ENCODE results near the gene LHFPL2.

LHFPL2 gene

DNA sequence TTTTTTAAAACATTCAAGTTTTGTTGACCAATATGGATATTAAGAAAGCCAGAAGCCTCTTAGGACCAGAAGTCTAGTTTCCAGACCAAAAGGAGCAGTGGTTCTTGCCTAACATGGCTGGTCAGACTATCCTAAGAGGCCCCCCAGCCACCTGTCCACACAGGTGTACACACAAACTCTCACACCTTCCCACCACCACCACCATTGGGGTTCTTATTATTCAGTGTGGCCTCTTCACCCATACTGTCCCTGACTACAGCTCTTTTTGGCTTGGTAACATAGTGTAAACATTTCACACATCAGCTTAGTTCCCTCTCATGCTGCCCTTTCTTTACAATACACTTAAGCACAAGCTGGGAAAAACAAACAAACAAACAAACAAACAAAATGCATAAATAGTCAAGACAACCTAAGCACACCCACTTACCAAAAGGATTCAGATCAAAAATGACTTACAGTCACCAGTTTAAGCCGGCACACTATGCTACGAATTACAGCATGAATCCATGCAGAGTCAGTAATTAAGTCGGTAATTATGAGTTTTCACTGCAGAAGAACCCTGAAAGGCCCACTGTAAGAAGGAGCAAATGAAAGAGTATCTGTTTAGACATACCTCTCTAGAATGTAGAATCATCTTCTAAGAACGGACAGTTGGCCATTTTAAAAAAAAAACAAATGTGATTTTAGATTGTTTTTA lies 9.5 kb downstream of the LHFPL2 start:
- no peak for DNase-seq (ENCODE audit: low spot score in 2 of 2)
- H3K27ac Mint-ChIP-seq: no peak overlapping the region

DNA sequence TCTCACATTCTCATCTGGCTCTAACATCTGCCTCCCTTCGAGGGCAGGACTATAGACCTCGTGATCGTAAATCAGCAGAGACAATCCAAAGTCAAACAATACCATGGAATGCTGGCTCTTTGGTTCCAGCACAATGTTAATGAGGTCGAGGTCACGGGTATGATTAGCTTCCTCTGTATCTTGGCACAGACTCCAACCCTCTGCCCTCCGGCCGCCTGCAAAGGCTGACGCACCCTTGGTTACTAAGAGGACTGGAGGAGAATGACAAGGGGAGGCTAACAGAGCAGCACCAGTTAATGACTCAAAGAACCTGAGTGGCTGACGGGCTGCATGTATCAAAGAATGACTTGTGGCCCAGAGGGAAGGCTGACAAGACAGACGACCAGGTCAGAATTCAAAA lies 10.1 kb downstream of the LHFPL2 start:
- H3K4me1 Mint-ChIP-seq: no peaks in the 10 kb centered on the region
- no peaks in the 10 kb centered on the region for H3K9me3 Mint-ChIP-seq
- DNase-seq (ENCODE audit: low spot score in 2 of 2) (no peak), ATAC-seq (no peak)
- no peaks in the 10 kb centered on the region for H3K36me3 Mint-ChIP-seq
- H3K4me3 Mint-ChIP-seq: no peak overlapping the region
- no peak overlapping the region for H3K27ac Mint-ChIP-seq

More for the DNA sequence above, 9.5 kb downstream of the LHFPL2 start:
- H3K9me3 Mint-ChIP-seq: no peaks in the 10 kb centered on the region
- no peak for ATAC-seq
- H3K4me1 Mint-ChIP-seq: no peaks in the 10 kb centered on the region
- no peak overlapping the region for H3K4me3 Mint-ChIP-seq
- H3K36me3 Mint-ChIP-seq: no peaks in the 10 kb centered on the region

DNA sequence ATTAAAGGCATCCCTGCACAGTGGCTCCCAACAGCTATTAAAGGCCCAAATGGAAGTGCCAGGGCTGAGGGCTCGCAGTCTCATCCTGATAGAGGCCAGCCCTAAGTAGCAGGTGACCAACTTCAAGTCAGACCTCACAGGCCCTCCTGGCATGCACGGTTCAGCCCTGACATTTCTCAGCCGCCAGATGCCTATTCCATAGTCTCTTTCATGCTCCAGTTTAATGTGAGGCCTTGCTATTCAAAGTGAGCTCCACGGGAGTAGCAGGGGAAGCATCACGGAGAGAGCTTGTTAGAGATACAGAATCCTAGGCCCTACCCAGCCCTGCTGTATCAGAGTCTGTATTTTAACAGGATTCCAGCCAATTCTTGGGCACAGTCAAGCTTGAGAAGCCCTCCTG lies 11.1 kb downstream of the LHFPL2 start:
- Mint-ChIP-seq H3K4me1 (no peaks in the 10 kb centered on the region), H3K27ac (no peak overlapping the region), H3K9me3 (no peaks in the 10 kb centered on the region), H3K36me3 (no peaks in the 10 kb centered on the region), H3K4me3 (no peak overlapping the region)
- DNase-seq (ENCODE audit: low spot score in 2 of 2) (no peak), ATAC-seq (no peak)

DNA sequence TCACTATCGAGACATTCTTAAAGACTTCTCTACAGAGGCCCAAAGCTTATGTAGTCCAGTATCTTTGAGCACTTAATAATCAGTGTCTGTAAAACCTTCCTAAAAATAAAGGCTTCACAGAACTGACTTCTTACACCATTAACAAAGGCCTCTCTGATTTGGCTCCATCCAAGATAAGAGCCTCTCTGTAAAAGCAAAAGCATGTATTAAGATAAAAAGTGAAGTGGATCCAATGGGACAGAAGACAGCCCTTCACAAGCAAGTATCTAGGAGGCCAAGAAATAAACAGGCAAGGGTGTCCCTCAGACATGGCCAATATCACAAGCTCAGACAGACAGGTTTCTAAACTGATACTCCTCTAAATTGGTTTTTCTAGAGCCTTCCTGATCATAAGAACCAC lies 11.9 kb downstream of the LHFPL2 start:
- Mint-ChIP-seq H3K4me3 (no peak overlapping the region), H3K9me3 (no peaks in the 10 kb centered on the region), H3K36me3 (no peaks in the 10 kb centered on the region), H3K27ac (no peak overlapping the region), H3K4me1 (no peaks in the 10 kb centered on the region)
- ATAC-seq: no peak
- DNase-seq (ENCODE audit: low spot score in 2 of 2): no peak

DNA sequence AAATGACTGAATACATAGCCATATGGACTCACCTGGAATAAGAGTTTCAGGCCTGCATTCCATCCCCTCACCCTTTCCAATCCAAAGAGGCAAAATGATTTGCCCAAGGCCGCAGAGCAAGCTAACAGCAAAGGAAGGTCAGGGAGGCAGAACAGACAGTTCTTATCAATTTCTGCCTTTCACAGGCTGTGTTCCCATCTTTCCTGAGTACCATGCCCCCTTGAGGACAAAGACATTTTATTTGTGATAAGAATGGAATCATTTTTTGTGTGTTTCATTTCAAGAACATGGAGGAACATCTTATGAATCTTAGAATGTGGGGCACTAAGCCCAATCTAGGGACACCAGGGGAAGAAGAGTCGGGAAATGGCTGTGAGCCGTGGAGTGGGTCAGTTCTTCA lies 13.9 kb downstream of the LHFPL2 start:
- H3K9me3 Mint-ChIP-seq: no peaks in the 10 kb centered on the region
- ATAC-seq: no peak
- H3K4me1 Mint-ChIP-seq: no peaks in the 10 kb centered on the region
- no peak overlapping the region for H3K4me3 Mint-ChIP-seq
- no peak for DNase-seq (ENCODE audit: low spot score in 2 of 2)
- no peak overlapping the region for H3K27ac Mint-ChIP-seq
- no peaks in the 10 kb centered on the region for H3K36me3 Mint-ChIP-seq

DNA sequence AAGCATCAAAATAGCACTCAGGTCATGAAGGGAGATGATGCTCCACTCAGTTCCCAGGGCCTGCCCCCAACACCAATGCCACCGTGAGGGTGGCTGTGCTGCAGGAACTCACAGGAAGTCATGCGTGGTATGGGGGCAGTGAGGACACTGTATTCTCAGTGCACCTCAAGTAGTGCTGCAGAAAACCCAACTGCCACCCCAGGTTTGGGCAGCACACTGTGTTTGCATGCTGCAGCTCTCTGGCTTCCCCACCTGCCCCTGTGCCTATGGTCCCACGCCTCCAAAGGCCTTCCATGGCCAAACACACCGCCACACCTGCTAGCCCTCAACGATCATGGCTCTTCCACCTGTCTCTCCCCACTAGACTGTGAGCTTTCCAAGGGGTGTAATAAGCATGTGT lies 14.3 kb downstream of the LHFPL2 start:
- Mint-ChIP-seq H3K27ac (no peak overlapping the region), H3K4me3 (no peak overlapping the region), H3K9me3 (no peaks in the 10 kb centered on the region), H3K4me1 (no peaks in the 10 kb centered on the region), H3K36me3 (no peaks in the 10 kb centered on the region)
- ATAC-seq: no peak
- no peak for DNase-seq (ENCODE audit: low spot score in 2 of 2)

DNA sequence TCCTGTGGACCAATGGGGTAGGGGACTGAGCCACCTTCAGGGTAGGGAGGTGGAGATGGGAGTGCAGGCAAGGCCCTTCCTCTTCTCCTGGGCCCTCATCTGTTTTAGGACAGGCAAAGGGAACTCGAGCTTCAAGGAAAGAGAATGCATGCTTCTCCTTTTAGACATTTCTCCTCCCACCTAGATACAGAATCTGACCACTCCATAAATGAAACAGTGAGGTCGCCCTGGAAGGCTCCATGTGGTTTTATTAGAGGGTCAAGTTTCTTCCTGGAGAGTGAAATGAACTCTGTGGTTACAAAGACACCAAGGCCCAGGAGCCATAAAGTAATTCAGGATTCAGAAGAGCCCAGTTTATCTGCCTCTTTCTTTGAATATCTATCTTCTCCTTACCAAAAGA lies 14.9 kb downstream of the LHFPL2 start:
- no peaks in the 10 kb centered on the region for H3K4me1 Mint-ChIP-seq
- no peak overlapping the region for H3K27ac Mint-ChIP-seq
- H3K4me3 Mint-ChIP-seq: no peak overlapping the region
- no peaks in the 10 kb centered on the region for H3K9me3 Mint-ChIP-seq
- no peak for ATAC-seq
- no peak for DNase-seq (ENCODE audit: low spot score in 2 of 2)
- no peaks in the 10 kb centered on the region for H3K36me3 Mint-ChIP-seq

DNA sequence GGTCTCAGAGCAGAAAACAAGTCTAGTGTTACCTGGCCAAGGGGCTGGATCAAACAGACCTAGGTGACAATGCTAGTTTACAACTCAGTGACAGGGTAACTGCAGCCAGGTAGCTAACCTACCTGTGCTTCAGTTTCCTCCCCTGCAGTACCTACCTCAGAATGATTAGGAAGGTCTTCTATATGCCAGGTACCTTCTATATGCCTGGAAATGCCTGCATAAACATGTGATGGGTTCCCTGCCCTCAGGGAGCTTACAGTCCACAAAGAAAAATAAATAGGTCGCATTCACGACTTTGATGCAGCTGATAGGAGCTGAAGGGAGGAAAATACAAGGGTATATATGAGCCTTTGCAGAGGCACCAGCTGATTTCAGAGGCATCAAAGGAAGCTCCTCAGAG lies 16.1 kb downstream of the LHFPL2 start:
- no peaks in the 10 kb centered on the region for H3K36me3 Mint-ChIP-seq
- DNase-seq (ENCODE audit: low spot score in 2 of 2): no peak
- no peak for ATAC-seq
- H3K27ac Mint-ChIP-seq: no peak overlapping the region
- no peaks in the 10 kb centered on the region for H3K4me1 Mint-ChIP-seq
- H3K4me3 Mint-ChIP-seq: no peak overlapping the region
- H3K9me3 Mint-ChIP-seq: no peaks in the 10 kb centered on the region

DNA sequence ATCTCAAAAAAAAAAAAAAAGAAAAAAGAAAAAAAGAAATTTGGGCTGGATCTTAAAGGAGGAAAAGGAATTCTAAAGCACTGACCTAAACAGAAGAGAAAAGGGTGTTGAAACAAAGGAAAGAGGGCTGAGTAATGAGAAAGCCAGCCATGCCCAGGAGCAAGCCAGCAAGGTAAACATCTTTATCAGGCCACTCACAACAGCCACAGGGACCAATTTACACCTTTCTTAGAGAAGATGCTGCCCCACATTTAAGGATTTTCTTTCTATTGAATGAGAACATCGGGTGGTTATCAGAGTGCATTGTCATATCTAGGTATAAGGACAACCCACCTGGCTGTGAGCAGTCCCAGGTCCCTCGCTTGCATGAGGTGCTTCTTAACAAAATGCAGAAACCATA lies 16.6 kb downstream of the LHFPL2 start:
- no peaks in the 10 kb centered on the region for H3K4me1 Mint-ChIP-seq
- no peaks in the 10 kb centered on the region for H3K36me3 Mint-ChIP-seq
- ATAC-seq: no peak
- H3K9me3 Mint-ChIP-seq: no peaks in the 10 kb centered on the region
- H3K27ac Mint-ChIP-seq: no peak overlapping the region
- no peak for DNase-seq (ENCODE audit: low spot score in 2 of 2)
- no peak overlapping the region for H3K4me3 Mint-ChIP-seq

DNA sequence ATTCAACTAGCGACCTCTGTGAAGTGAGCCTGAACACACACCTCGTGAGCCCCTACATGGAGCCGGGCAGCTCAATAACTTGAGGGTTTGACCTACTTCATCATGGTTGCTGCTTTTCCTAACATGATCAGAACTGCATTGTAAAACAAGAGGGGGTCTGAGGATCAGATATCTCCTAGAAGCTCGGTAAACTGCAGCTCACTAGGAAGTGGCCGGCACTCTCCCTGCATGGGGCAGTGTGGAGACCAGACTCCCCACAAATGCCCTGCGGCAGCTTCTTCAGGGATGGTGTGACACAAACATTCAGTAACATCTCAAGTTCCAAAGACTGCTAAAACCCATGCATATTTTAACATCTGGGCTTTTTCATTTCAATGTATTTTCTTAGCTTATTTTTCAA lies 18.5 kb downstream of the LHFPL2 start:
- no peak for ATAC-seq
- no peak overlapping the region for H3K4me3 Mint-ChIP-seq

DNA sequence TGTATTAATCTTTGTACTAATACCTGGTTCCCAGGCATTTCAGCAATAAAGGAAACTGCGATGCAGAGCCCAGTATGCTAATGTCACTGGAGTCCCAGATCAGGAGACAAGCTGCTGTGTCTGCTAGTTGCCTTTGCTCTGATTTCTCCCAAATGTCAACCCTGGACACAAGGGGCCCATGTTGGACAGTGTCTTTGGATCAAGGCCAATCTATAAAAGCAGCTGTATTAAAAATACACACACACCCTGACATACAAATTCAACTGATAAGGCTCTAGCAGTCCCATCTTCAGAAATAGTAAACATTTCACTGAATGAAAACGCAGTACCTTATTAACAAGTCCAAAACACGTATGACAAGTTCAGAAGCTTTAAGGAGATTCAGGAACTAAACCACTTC lies 18.9 kb downstream of the LHFPL2 start:
- no peaks in the 10 kb centered on the region for H3K4me1 Mint-ChIP-seq
- DNase-seq (ENCODE audit: low spot score in 2 of 2) (no peak), ATAC-seq (no peak)
- no peak overlapping the region for H3K4me3 Mint-ChIP-seq
- H3K27ac Mint-ChIP-seq: no peak overlapping the region
- no peaks in the 10 kb centered on the region for H3K9me3 Mint-ChIP-seq
- no peaks in the 10 kb centered on the region for H3K36me3 Mint-ChIP-seq

More for the DNA sequence above, 18.5 kb downstream of the LHFPL2 start:
- H3K27ac Mint-ChIP-seq: no peak overlapping the region
- H3K9me3 Mint-ChIP-seq: no peaks in the 10 kb centered on the region
- no peaks in the 10 kb centered on the region for H3K4me1 Mint-ChIP-seq
- no peaks in the 10 kb centered on the region for H3K36me3 Mint-ChIP-seq
- no peak for DNase-seq (ENCODE audit: low spot score in 2 of 2)

DNA sequence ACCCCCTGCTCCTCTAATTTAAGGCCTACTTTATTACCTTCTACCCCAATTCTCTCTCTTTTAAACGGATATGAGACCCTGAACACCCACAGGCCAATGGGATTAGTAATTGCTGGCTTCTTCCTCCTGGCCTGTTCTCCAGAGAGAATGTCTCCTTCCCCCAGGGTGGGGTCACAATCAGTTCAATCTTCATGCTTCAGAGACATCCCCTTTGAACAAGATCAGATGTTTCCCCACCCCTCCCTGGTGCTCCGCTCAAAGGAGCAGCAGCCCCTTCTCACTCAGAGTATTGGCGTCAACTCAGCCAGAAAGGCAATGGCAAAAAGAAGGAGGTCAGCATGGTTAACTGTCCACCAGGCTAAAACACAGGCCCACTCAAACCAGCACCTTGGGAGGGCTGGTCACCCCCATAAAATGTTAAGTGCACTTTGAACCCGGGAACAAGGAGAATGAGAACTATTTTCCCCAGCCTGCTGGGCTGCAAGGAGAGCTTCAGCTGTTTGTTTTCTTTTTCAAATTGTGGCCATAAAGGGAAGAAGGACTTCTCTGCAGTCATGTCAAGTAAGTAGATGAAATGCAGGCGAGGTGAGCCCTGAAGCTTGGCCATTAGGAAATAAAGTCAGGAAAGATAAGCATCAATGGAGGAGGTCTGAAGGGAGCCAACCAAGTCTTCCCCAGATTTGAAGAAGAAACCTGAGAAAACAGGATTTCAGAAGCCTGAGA lies 20.1 kb downstream of the LHFPL2 start:
- Mint-ChIP-seq H3K27ac (no peak overlapping the region), H3K36me3 (no peaks in the 10 kb centered on the region), H3K4me3 (no peak overlapping the region), H3K9me3 (no peaks in the 10 kb centered on the region), H3K4me1 (no peaks in the 10 kb centered on the region)
- no peak for ATAC-seq
- DNase-seq (ENCODE audit: low spot score in 2 of 2): no peak

DNA sequence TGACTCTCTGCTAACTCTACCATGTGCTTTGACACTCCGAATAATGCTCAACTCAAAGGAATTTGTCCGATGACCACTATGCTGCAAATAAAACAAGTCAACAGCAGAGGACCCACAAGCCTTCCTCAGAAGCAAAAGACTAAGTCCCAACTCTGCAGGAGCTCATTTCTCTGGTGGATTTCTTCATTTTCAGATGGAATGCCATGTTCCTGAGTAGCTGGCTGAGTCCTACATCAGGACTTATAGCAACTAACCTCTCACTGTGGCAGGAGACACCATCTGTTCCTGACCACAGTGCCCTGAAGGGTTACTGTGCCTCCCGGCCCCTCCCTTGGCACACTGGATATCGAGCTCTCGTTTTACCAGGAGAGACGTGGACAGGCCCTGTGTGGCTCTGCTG lies 20.8 kb downstream of the LHFPL2 start:
- Mint-ChIP-seq H3K27ac (no peak overlapping the region), H3K4me1 (no peaks in the 10 kb centered on the region), H3K9me3 (no peaks in the 10 kb centered on the region), H3K36me3 (no peaks in the 10 kb centered on the region), H3K4me3 (no peak overlapping the region)
- no peak for ATAC-seq
- DNase-seq (ENCODE audit: low spot score in 2 of 2): no peak

DNA sequence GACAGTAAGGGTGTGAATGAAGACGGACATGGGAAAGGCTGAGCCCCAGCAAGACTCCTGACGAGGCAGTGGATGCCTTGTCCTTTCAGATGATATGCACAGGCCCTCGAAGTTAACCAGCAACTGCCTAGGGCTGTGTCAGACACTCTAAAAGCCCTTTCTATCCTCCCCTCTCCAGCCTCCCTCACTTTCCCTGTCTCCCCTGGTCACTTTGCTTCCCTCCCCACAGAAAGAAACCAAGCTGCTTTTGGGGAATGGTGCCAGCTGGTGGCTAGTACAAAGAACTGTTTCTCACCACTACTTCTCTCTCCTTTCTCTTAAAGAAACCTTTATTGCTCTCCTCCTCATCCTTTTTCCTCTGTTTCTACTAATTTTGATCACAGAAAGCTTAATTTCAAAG lies 21.4 kb downstream of the LHFPL2 start:
- Mint-ChIP-seq H3K27ac (no peak overlapping the region), H3K4me1 (no peaks in the 10 kb centered on the region), H3K9me3 (no peaks in the 10 kb centered on the region), H3K4me3 (no peak overlapping the region), H3K36me3 (no peaks in the 10 kb centered on the region)
- no peak for ATAC-seq
- DNase-seq (ENCODE audit: low spot score in 2 of 2): no peak

DNA sequence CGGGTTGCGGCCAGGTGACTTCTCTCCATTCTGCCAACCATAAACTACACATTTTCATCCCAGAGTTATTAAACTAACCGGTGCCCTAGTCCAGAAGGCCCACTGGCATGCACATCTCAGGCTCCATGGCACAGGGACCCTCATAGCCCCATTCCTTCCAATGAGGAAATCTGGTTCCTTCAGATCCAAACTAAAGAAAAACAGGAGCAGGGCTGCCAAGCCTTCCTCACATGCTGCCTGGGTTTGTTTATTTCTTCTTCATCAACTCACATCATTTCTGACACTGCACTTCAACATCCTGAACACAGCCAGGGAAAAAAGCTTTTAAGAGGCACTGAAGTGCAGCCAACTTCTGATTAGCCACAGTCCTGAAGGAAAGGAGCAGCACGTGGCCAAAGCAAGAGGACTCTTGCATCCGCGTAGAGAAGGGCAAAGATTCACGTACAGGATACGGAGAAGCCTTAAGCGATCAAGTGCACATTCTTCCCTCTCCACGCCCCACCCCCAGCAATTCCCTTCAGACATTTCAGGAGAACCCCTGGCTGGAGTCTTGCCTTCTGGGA lies 22.5 kb downstream of the LHFPL2 start:
- H3K4me1 Mint-ChIP-seq: no peaks in the 10 kb centered on the region
- DNase-seq (ENCODE audit: low spot score in 2 of 2) (no peak), ATAC-seq (no peak)
- no peaks in the 10 kb centered on the region for H3K9me3 Mint-ChIP-seq
- H3K36me3 Mint-ChIP-seq: no peaks in the 10 kb centered on the region
- H3K27ac Mint-ChIP-seq: no peak overlapping the region
- no peak overlapping the region for H3K4me3 Mint-ChIP-seq

DNA sequence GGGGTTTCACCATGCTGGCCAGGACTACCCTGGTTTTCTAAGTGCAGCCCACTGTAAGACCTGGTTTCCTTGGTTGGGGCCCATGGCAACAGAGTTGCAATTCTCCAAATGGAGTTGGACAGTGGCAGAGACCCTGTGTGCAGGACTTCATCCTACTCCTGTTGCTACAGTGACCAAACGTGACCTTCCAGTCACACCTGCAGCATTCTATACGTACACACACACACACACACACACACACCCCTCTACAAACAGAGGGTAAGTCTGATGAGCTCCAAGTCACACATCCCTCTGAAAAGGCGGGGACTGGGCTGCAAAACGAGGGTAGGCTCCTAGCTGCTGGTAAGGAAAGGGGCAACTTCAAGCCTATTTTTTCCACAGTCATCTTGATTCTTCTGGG lies 23.6 kb downstream of the LHFPL2 start:
- Mint-ChIP-seq H3K4me3 (no peak overlapping the region), H3K36me3 (no peaks in the 10 kb centered on the region), H3K27ac (no peak overlapping the region), H3K4me1 (no peaks in the 10 kb centered on the region), H3K9me3 (no peaks in the 10 kb centered on the region)
- no peak for ATAC-seq
- DNase-seq (ENCODE audit: low spot score in 2 of 2): no peak

Measured in stimulated activated effector memory CD8-positive, alpha-beta T cell treated with anti-CD3 and anti-CD28 coated beads, Interleukin-12 subunit alpha, Interleukin-12 subunit beta, amount 100 ng/mL, for 72 hours (primary cell).